ENCODE data around the gene PLEKHG3.

PLEKHG3 gene

DNA sequence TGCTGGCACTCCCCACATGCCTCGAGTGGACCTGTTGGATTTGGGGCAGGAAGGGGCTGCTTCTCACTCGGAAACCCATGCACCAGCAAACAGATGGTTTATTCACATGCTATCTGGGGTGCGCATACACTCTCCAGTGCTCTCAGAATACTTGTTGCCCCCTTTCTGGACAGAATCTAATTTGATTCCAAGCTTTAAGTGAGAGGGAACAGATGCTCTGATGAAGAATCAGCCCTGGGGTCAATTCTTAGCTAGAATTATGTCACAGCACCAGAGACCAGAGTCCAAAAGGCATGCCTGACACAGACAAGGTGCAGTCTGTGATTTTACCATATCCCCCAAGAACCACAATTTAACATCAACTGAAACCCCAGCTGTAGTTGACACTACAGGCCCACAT lies 91.7 kb downstream of the PLEKHG3 start:
- TF ChIP-seq, protein P1, sequence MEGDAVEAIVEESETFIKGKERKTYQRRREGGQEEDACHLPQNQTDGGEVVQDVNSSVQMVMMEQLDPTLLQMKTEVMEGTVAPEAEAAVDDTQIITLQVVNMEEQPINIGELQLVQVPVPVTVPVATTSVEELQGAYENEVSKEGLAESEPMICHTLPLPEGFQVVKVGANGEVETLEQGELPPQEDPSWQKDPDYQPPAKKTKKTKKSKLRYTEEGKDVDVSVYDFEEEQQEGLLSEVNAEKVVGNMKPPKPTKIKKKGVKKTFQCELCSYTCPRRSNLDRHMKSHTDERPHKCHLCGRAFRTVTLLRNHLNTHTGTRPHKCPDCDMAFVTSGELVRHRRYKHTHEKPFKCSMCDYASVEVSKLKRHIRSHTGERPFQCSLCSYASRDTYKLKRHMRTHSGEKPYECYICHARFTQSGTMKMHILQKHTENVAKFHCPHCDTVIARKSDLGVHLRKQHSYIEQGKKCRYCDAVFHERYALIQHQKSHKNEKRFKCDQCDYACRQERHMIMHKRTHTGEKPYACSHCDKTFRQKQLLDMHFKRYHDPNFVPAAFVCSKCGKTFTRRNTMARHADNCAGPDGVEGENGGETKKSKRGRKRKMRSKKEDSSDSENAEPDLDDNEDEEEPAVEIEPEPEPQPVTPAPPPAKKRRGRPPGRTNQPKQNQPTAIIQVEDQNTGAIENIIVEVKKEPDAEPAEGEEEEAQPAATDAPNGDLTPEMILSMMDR (IDR thresholded peaks at IDR 0.05): no peak
- Histone ChIP-seq H3K36me3 (ENCODE audit: control insufficient read depth, insufficient read depth, low read length) (no peaks in the 10 kb centered on the region), H3K79me2 (peaks cover 3% of the 10 kb centered on the region), H3K9me3 (ENCODE audit: control insufficient read depth, low read length) (no peaks in the 10 kb centered on the region), H3K4me2 (ENCODE audit: low read length) (no peak overlapping the region), H3K9ac (no peak overlapping the region), H2AFZ (no peak overlapping the region), H3K27me3 (ENCODE audit: control insufficient read depth, insufficient read depth, low read length) (no peaks in the 10 kb centered on the region), H3K4me3 (ENCODE audit: low read depth, low read length) (no peak overlapping the region), H3K27ac (no peak overlapping the region), H3K4me1 (no peaks in the 10 kb centered on the region)

DNA sequence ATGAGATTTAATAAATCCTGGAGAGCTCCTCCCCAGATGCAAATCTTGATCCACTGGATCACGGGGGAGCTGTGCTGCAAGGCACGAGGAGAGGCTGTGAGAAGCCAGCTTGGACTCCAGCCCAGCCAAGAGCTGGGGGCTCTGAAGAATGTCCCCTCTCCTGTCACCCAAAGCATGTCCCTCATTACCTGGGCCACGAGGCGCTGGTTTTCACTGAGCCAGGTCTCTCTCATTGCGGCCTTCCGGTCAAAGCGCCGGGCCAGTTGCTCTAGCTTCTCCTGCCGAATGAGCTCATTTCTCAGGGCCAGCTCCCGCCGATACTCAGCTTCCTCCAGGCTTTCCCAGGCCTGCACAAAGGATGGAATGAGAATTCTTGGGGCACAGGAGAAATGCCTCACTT lies 92.1 kb downstream of the PLEKHG3 start:
- Histone ChIP-seq H3K4me2 (ENCODE audit: low read length) (no peak overlapping the region), H3K4me3 (ENCODE audit: low read depth, low read length) (no peak overlapping the region), H3K27ac (no peak overlapping the region), H3K27me3 (ENCODE audit: control insufficient read depth, insufficient read depth, low read length) (no peaks in the 10 kb centered on the region), H3K9ac (no peak overlapping the region), H3K79me2 (peaks cover 3% of the 10 kb centered on the region), H3K4me1 (no peaks in the 10 kb centered on the region), H3K9me3 (ENCODE audit: control insufficient read depth, low read length) (no peaks in the 10 kb centered on the region), H2AFZ (no peak overlapping the region), H3K36me3 (ENCODE audit: control insufficient read depth, insufficient read depth, low read length) (no peaks in the 10 kb centered on the region)
- TF ChIP-seq, protein P1 (IDR thresholded peaks at IDR 0.05): no peak

DNA sequence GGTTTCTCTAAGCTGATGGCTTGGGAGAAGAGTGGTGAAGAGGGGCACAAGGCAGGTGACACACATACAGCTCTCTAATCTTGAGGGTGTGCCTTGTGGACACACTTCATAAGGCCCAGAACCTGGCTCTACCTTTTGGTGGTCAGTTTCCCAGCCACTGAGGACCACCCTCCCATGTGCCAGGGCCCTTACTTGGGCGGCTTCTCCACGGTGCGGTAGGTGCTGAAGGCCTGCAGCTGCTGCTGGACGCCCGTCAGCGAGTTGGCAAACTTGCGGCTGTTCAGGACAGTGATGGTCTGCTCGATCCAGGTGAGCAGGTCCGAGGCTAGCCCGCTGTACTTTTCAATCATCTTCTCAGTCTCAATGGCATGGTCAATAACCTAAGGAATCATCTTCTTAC lies 95.3 kb downstream of the PLEKHG3 start:
- TF ChIP-seq, protein P1 (IDR thresholded peaks at IDR 0.05): no peak
- Histone ChIP-seq H3K4me3 (ENCODE audit: low read depth, low read length) (no peak overlapping the region), H3K27me3 (ENCODE audit: control insufficient read depth, insufficient read depth, low read length) (no peaks in the 10 kb centered on the region), H3K9me3 (ENCODE audit: control insufficient read depth, low read length) (no peaks in the 10 kb centered on the region), H3K79me2 (peaks cover 3% of the 10 kb centered on the region), H2AFZ (no peak overlapping the region), H3K9ac (no peak overlapping the region), H3K4me2 (ENCODE audit: low read length) (no peak overlapping the region), H3K4me1 (no peaks in the 10 kb centered on the region), H3K36me3 (ENCODE audit: control insufficient read depth, insufficient read depth, low read length) (no peaks in the 10 kb centered on the region), H3K27ac (no peak overlapping the region)

Measured in parathyroid adenoma (tissue), 2 donors.